ENCODE measurements around the gene MOB1B.
"Not testable (repeated sequence)": the region's sequence is repeated elsewhere in the genome, so short reads cannot be mapped to it uniquely, and the experiment has no call there.

The MOB1B gene

GRCh38 chr4:70901984-70902576, at the start of gene MOB1B:
MOB1B (plus strand) TSS chr4:70902369; CDS start chr4:70902537, 168 bp downstream.
- DNase-seq (ENCODE audit: low read depth) = peak; percentile 61

GRCh38 chr4:70855464-70855863, 46.7 kb upstream of the MOB1B start:
- DNase-seq (ENCODE audit: low read depth) = no peak

- DNase-seq (ENCODE audit: low read depth) = no peak
These were observed 43.7 kb upstream of the MOB1B start for GRCh38 chr4:70858454-70858853.

GRCh38 chr4:70859066-70859465, 43.1 kb upstream of the MOB1B start:
- no peak for DNase-seq (ENCODE audit: low read depth)

GRCh38 chr4:70863099-70863790, 38.9 kb upstream of the MOB1B start:
- no peak for DNase-seq (ENCODE audit: low read depth)

- no peak for DNase-seq (ENCODE audit: low read depth)
These were observed 33.4 kb upstream of the MOB1B start for GRCh38 chr4:70868778-70869177.

GRCh38 chr4:70873216-70873615, 29.0 kb upstream of the MOB1B start:
- no peak for DNase-seq (ENCODE audit: low read depth)

- DNase-seq (ENCODE audit: low read depth) = no peak
These were observed 27.7 kb upstream of the MOB1B start for GRCh38 chr4:70874268-70875156.

- DNase-seq (ENCODE audit: low read depth) = no peak
These were observed 24.6 kb upstream of the MOB1B start for GRCh38 chr4:70877556-70877955.

- DNase-seq (ENCODE audit: low read depth) = no peak
These were observed 21.4 kb upstream of the MOB1B start for GRCh38 chr4:70880739-70881138.

GRCh38 chr4:70885174-70885573, 17.0 kb upstream of the MOB1B start:
- no peak for DNase-seq (ENCODE audit: low read depth)

GRCh38 chr4:70892086-70892769, 9.9 kb upstream of the MOB1B start:
- no peak for DNase-seq (ENCODE audit: low read depth)

GRCh38 chr4:70893790-70894189, 8.4 kb upstream of the MOB1B start:
- DNase-seq (ENCODE audit: low read depth) = no peak

- no peak for DNase-seq (ENCODE audit: low read depth)
These were observed 6.8 kb upstream of the MOB1B start for GRCh38 chr4:70895405-70895804.

- DNase-seq (ENCODE audit: low read depth) = no peak
These were observed 6.2 kb upstream of the MOB1B start for GRCh38 chr4:70895811-70896491.

- not testable (repeated sequence) for DNase-seq (ENCODE audit: low read depth)
These were observed 3.6 kb upstream of the MOB1B start for GRCh38 chr4:70898581-70898980.

- no peak for DNase-seq (ENCODE audit: low read depth)
These were observed 574 bp upstream of the MOB1B start for GRCh38 chr4:70901607-70901983.

GRCh38 chr4:70902577-70903290, 565 bp downstream of the MOB1B start:
- no peak for DNase-seq (ENCODE audit: low read depth)

GRCh38 chr4:70903291-70903603, 1.1 kb downstream of the MOB1B start:
- DNase-seq (ENCODE audit: low read depth) = no peak

- no peak for DNase-seq (ENCODE audit: low read depth)
These were observed 6.9 kb downstream of the MOB1B start for GRCh38 chr4:70908993-70909556.

GRCh38 chr4:70914000-70914399, 11.8 kb downstream of the MOB1B start:
- no peak for DNase-seq (ENCODE audit: low read depth)

Measured in GM04504 (cell line).